Natural killer cell treated with Interleukin-12 subunit alpha and Interleukin-12 subunit beta and Interleukin-15 and Interleukin-18, amount 100 ng/mL, for 72 hours (primary cell): ENCODE measurements around the gene KMT2D. TPM values are rescaled to one million over a fixed set of nuclear protein-coding genes. Genes with fewer than 3 reads are reported as not detected.

Source experiments
- ATAC-seq, 2 donors: fragments of 150-1000 bp; cut with Tn5 transposase in 1 of 2; sonication (Bioruptor Pico), chemical (Tn5 transposase) in 1 of 2; 2 replicates each; pipeline ENCODE4 v1.10.0; 2021
- DNase-seq: peaks from one replicate; pipeline ENCODE4 v3.0.0; 2022; ENCODE audit warnings: low spot score
- H3K27ac Mint-ChIP-seq, 2 donors: 1 replicate in 1 of 2; 2 replicates in 1 of 2; pipeline ENCODE4 v1.8.0; 2022; ENCODE audit warnings: mixed read lengths in 2 of 2, mild to moderate bottlenecking in 1 of 2, moderate library complexity in 1 of 2
- H3K27me3 Mint-ChIP-seq, 2 donors: 1 replicate in 1 of 2; 2 replicates in 1 of 2; pipeline ENCODE4 v1.8.0; 2022; ENCODE audit warnings: mixed read lengths in 2 of 2
- H3K36me3 Mint-ChIP-seq: one replicate; pipeline ENCODE4 v1.8.0; 2022; ENCODE audit warnings: mixed read lengths
- H3K4me1 Mint-ChIP-seq, 2 donors: 1 replicate in 1 of 2; 2 replicates in 1 of 2; pipeline ENCODE4 v1.8.0; 2022; ENCODE audit warnings: low read depth in 2 of 2, mixed read lengths in 2 of 2, mild to moderate bottlenecking in 1 of 2
- H3K4me3 Mint-ChIP-seq: one replicate; pipeline ENCODE4 v1.8.0; 2022; ENCODE audit warnings: mixed read lengths
- H3K9me3 Mint-ChIP-seq: 2 replicates; pipeline ENCODE4 v1.8.0; 2022; ENCODE audit warnings: mixed read lengths
- total RNA-seq, 2 donors: library from RNA; stranded (reverse); gene quantifications; one replicate each; pipeline ENCODE4 v1.2.3, GENCODE V29; 2022

The KMT2D gene
- total RNA-seq, 2 donors from 2014 or later, result 120 to 199 TPM

GRCh38 chr12:49093792-49094159 lies 33.2 kb upstream of the KMT2D start:
- Mint-ChIP-seq H3K9me3 (no peaks in the 10 kb centered on the region), H3K27ac (no peak overlapping the region), H3K4me1 (peaks cover 24 to 41% of the 10 kb centered on the region in 2 donors), H3K4me3 (peak overlapping the region; percentile 30), H3K27me3 (peaks cover 24 to 32% of the 10 kb centered on the region in 2 donors), H3K36me3 (peaks cover 7% of the 10 kb centered on the region)
- no peak for ATAC-seq
- no peak for DNase-seq

DNA sequence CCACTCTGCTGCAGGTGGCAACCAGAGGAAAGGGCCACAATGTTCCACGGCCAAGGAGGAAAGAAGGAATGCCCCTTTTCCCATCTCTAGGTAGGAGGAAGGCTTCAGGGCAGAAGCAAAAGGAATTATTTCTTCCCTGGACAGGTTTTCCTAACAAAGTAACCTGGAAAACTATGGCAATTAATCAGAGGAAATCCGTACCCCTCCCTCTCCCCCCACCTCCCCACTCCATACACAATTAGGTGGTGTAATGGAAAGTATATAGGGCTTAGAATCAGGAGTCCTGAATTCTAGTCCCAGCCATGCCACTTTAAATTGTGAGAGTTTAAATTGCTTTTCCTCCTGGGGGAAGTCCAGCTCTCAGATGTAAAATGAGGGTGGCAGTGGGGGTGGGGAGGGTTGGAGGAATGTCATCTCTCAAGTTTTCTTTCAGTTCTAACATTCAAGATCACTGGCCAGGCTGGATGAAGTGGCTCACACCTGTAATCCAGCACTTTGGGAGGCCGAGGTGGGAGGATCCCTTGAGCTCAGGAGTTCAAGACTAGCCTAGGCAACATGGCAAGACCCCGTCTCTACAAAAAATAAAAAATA lies 32.3 kb upstream of the KMT2D start:
- no peak for ATAC-seq
- H3K27me3 Mint-ChIP-seq, result peaks cover 24 to 32% of the 10 kb centered on the region in 2 donors

GRCh38 chr12:49092086-49092815 lies 31.7 kb upstream of the KMT2D start:
- DNase-seq, result no peak
- Mint-ChIP-seq H3K36me3 (peaks cover 7% of the 10 kb centered on the region), H3K9me3 (no peaks in the 10 kb centered on the region), H3K27me3 (peaks cover 24 to 32% of the 10 kb centered on the region in 2 donors), H3K27ac (no peak overlapping the region), H3K4me3 (peak overlapping the region; percentile 34), H3K4me1 (peaks cover 39 to 53% of the 10 kb centered on the region in 2 donors)
- ATAC-seq, result no peak

More for the DNA sequence above, 32.3 kb upstream of the KMT2D start:
- Mint-ChIP-seq H3K27ac (no peak overlapping the region), H3K9me3 (no peaks in the 10 kb centered on the region), H3K4me1 (peaks cover 33 to 49% of the 10 kb centered on the region in 2 donors), H3K4me3 (no peak overlapping the region), H3K36me3 (peaks cover 7% of the 10 kb centered on the region)
- DNase-seq, result no peak

DNA sequence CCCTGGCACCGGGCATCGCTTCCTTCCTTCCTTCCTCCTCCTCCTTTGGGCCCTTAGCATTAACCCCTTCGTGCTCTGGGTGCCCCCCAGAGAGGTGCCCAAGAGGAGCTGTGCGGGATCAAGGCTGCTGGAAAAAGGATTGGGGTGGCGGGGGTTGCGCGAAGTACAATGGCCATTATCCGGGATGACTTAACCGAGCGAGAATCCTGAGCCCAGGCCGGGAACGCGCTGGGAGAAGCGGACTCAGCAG lies 31.2 kb upstream of the KMT2D start:
- Mint-ChIP-seq H3K27ac (no peak overlapping the region), H3K36me3 (peaks cover 7% of the 10 kb centered on the region), H3K27me3 (peaks cover 24 to 34% of the 10 kb centered on the region in 2 donors), H3K9me3 (no peaks in the 10 kb centered on the region), H3K4me1 (peaks cover 39 to 53% of the 10 kb centered on the region in 2 donors), H3K4me3 (peak overlapping the region; percentile 85)
- ATAC-seq, result no peak
- no peak for DNase-seq

- Mint-ChIP-seq H3K4me3 (peak overlapping the region; percentile 85), H3K4me1 (peaks cover 39 to 55% of the 10 kb centered on the region in 2 donors), H3K36me3 (peaks cover 7% of the 10 kb centered on the region), H3K9me3 (no peaks in the 10 kb centered on the region), H3K27ac (peak overlapping the region in 1 of 2 donors; percentile 46), H3K27me3 (peaks cover 26 to 39% of the 10 kb centered on the region in 2 donors)
- ATAC-seq (no peak), DNase-seq (no peak)
Observed at GRCh38 chr12:49091056-49091835, 30.7 kb upstream of the KMT2D start.

DNA sequence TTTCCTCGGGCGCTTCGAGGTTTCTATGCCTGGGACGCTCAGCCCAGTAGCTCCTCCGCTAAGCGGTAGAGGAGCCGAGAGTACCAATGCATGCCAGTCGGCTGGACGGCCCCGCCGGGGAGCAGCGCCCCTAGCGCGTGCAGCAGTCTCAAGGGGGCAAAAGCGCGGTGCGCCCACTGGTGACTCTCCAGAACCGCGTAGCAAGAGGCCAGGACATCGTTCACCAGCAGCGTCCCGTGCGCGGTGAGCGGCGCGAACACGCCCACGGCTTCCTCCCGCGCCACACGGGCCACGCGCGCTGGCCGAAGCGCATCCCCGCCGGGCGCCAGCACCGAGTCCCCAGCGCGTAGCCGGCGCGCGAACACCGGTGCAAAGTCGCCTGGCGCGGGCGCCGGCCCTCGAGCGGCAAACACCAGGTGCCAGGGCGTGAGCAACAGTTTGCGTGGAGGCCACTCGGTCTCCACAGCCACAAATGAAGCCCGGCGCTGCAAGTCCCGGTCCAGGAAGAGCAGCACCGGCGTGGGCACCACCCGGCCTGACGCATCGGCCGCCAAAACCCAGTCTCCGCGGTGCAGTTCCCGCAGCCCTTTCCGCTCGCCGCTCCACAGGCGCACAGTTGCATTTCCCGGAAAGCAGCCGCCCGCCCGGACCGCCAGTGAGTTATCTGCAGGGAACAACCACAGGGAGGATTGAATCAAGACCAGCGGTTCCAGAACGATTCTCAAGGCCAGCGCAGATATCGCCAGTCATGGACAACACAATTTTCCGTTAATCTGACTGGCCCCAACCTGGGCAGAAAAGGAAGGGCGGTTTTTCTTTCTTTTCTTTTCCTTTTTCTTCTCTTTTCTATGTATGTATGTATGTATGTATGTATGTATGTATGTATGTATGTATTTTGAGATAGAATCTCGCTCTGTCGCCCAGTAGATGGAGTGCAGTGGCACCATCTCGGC lies 29.5 kb upstream of the KMT2D start:
- Mint-ChIP-seq H3K27me3 (peaks cover 22 to 35% of the 10 kb centered on the region in 2 donors), H3K36me3 (no peaks in the 10 kb centered on the region), H3K27ac (peak overlapping the region in 1 of 2 donors; percentile 46), H3K4me1 (peaks cover 36 to 51% of the 10 kb centered on the region in 2 donors), H3K4me3 (peak overlapping the region; percentile 85), H3K9me3 (no peaks in the 10 kb centered on the region)
- peak; percentile 75 for DNase-seq
- peak; percentile 51 to 60 for ATAC-seq

DNA sequence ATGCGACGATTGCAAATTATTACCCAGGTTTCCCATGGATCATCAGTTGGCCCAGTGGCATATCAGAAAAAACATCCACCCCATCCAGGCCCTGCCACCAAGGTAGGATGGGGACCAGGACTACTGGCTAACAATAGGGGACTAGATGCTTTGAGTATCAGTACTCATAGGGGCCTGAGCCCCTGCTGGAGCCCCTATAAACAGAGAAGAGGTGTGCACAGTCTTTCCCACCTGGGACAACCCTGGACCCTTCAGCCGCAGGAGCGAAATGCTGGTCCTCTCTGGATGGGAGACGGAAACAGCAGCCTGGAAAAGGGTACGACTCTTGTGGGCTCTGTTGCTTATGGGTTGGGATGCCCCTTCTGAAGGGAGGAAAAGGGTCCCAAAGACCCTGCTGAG lies 28.3 kb upstream of the KMT2D start:
- no peaks in the 10 kb centered on the region for H3K9me3 Mint-ChIP-seq
- DNase-seq (no peak), ATAC-seq (no peak)
- H3K27ac Mint-ChIP-seq, result no peak overlapping the region
- peak overlapping the region; percentile 62 for H3K4me3 Mint-ChIP-seq
- H3K36me3 Mint-ChIP-seq, result no peaks in the 10 kb centered on the region
- peaks cover 33 to 47% of the 10 kb centered on the region in 2 donors for H3K4me1 Mint-ChIP-seq
- H3K27me3 Mint-ChIP-seq, result peaks cover 17 to 29% of the 10 kb centered on the region in 2 donors

- Mint-ChIP-seq H3K27me3 (peaks cover 12 to 23% of the 10 kb centered on the region in 2 donors), H3K4me3 (peak overlapping the region; percentile 62), H3K36me3 (no peaks in the 10 kb centered on the region), H3K9me3 (no peaks in the 10 kb centered on the region), H3K4me1 (peaks cover 33 to 42% of the 10 kb centered on the region in 2 donors), H3K27ac (peak overlapping the region in 1 of 2 donors; percentile 18)
- peak; percentile 92 to 93 for ATAC-seq
- DNase-seq, result peak; percentile 86
Observed at GRCh38 chr12:49088150-49088931, 27.7 kb upstream of the KMT2D start.

DNA sequence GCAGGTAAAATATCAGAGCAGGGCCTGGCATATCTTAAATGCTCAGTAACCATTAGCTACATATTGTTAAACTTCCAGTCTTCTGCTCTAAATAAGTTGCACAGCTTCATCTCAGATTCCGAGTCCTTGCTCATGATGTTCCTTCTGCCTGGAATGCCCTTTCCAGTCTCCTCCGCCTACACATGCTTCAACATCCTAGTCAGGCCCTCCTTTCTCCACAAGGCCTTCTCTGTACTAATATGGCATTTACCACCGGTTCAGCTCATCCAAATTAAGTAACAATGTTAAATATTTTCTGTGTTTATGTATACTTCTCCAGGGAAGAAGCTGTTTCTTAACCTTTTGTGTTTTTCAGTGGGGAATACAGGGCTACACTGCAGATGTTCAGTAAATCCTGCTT lies 25.5 kb upstream of the KMT2D start:
- Mint-ChIP-seq H3K4me3 (no peak overlapping the region), H3K36me3 (no peaks in the 10 kb centered on the region), H3K4me1 (peaks cover 30 to 32% of the 10 kb centered on the region in 2 donors), H3K9me3 (no peaks in the 10 kb centered on the region), H3K27ac (peak overlapping the region in 1 of 2 donors; percentile 13), H3K27me3 (peaks cover 9 to 18% of the 10 kb centered on the region in 2 donors)
- DNase-seq (no peak), ATAC-seq (no peak)

DNA sequence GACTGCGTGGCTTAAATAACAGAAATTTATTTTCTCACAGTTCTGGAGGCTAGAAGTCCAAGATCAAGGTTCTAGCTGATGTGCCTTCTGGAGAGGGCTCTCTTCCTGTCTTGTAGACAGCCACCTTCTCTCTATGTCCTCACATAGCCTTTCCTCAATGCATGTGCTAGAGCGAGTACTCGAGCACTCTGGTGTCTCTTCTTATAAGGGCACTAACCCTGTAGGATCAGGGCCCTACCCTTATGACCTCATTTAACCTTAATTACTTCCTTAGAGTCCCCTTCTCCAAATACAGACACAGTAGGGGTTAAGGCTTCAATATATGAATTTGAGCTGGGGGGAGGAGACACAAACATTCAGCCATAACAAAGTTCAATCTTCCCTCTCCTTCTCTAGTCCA lies 23.8 kb upstream of the KMT2D start:
- no peak overlapping the region for H3K4me3 Mint-ChIP-seq
- ATAC-seq (no peak), DNase-seq (no peak)
- no peaks in the 10 kb centered on the region for H3K36me3 Mint-ChIP-seq
- H3K4me1 Mint-ChIP-seq, result peaks cover 18 to 20% of the 10 kb centered on the region in 2 donors
- H3K27ac Mint-ChIP-seq, result no peak overlapping the region
- H3K27me3 Mint-ChIP-seq, result peaks cover 5 to 8% of the 10 kb centered on the region in 2 donors
- no peaks in the 10 kb centered on the region for H3K9me3 Mint-ChIP-seq

DNA sequence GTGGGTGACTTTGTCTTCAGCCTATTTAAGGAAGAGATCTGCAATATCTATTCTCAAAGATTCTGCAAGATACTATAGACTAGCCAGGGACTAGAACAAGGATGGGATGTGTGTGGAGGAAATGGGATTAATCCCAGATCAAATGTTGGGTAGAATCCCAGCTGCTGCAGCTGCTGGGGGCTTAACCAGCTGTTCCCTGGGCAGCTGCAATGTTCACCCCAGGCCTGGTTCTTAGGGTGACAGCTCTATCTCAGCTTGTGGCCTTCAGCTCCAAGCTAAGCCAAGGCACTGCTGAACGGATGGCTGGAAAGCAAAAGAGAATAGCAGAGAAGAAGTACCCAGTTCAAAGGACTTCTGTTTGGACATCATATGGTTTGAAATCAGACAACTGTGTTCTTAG lies 19.2 kb upstream of the KMT2D start:
- Mint-ChIP-seq H3K27me3 (peaks cover 0 to 3% of the 10 kb centered on the region in 2 donors), H3K4me1 (no peaks in the 10 kb centered on the region), H3K9me3 (no peaks in the 10 kb centered on the region), H3K36me3 (no peaks in the 10 kb centered on the region), H3K4me3 (no peak overlapping the region), H3K27ac (no peak overlapping the region)
- no peak for ATAC-seq
- DNase-seq, result no peak

DNA sequence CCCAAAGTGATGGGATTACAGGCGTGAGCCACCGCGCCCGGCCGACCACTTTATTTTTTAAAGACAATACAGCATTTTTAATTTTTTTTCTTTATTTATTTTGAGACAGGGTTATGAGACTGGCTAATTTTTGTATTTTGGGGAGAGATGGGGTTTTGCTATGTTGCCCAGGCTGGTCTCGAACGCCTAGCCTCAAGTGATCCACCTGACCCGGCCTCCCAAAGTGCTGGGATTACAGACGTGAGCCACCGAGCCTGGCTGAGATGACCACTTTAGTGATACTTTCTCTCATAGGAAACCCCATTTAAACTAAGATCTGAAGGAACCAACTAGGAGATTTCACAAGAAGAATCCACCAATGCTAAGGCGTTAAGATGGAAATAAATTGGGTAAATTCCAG lies 10.4 kb upstream of the KMT2D start:
- Mint-ChIP-seq H3K9me3 (no peaks in the 10 kb centered on the region), H3K4me1 (peaks cover 28 to 31% of the 10 kb centered on the region in 2 donors), H3K27me3 (no peaks in the 10 kb centered on the region), H3K27ac (peak overlapping the region; percentile 93 to 99), H3K4me3 (peak overlapping the region; percentile 12), H3K36me3 (no peaks in the 10 kb centered on the region)
- ATAC-seq, result no peak
- DNase-seq, result no peak
